H9 (cell line): ENCODE data around the gene FN3KRP. TPM values are rescaled to one million over a fixed set of nuclear protein-coding genes. Genes with fewer than 3 reads are reported as not detected.

ENCODE experiments used
- DNase-seq: peaks from one replicate; pipeline ENCODE4 v3.0.0-alpha.2; 2017
- H2AFZ ChIP-seq: one replicate; pipeline ENCODE4 v1.6.1; 2013; ENCODE audit warnings: mild to moderate bottlenecking, low read length, control low read depth, moderate library complexity
- H2AK5ac ChIP-seq: 2 replicates; pipeline ENCODE4 v1.6.1; 2013; ENCODE audit warnings: low read length, control low read depth, mixed read lengths; ENCODE audit not compliant: insufficient read length
- H2BK120ac ChIP-seq: one replicate; pipeline ENCODE4 v1.6.1; 2013; ENCODE audit warnings: low read depth, mild to moderate bottlenecking, low read length, control low read depth, inconsistent platforms; ENCODE audit not compliant: poor library complexity, severe bottlenecking
- H2BK12ac ChIP-seq: 2 replicates; pipeline ENCODE4 v1.6.1; 2013; ENCODE audit warnings: low read length, control low read depth, mixed read lengths, low read depth; ENCODE audit not compliant: insufficient read length
- H2BK15ac ChIP-seq: 2 replicates; pipeline ENCODE4 v1.6.1; 2013; ENCODE audit warnings: low read depth, low read length, control low read depth
- H2BK20ac ChIP-seq: one replicate; pipeline ENCODE4 v1.6.1; 2013; ENCODE audit warnings: low read depth, mild to moderate bottlenecking, low read length, control low read depth, inconsistent platforms; ENCODE audit not compliant: poor library complexity, severe bottlenecking
- H2BK5ac ChIP-seq: 2 replicates; pipeline ENCODE4 v1.6.1; 2013; ENCODE audit warnings: low read length, control low read depth, mixed read lengths; ENCODE audit not compliant: insufficient read length
- H3K14ac ChIP-seq: 2 replicates; pipeline ENCODE4 v1.6.1; 2013; ENCODE audit warnings: low read length, control low read depth; ENCODE audit not compliant: insufficient read depth
- H3K18ac ChIP-seq: 2 replicates; pipeline ENCODE4 v1.6.1; 2013; ENCODE audit warnings: low read depth, mild to moderate bottlenecking, mixed read lengths, low read length, control low read depth; ENCODE audit not compliant: insufficient read length
- H3K23ac ChIP-seq: 2 replicates; pipeline ENCODE4 v1.6.1; 2013; ENCODE audit warnings: low read length, control low read depth, mixed read lengths, low read depth; ENCODE audit not compliant: insufficient read length
- H3K23me2 ChIP-seq: 2 replicates; pipeline ENCODE4 v1.6.1; 2013; ENCODE audit warnings: low read depth, mild to moderate bottlenecking, mixed read lengths, low read length, control low read depth; ENCODE audit not compliant: insufficient read length, poor library complexity, severe bottlenecking
- H3K27ac ChIP-seq: 2 replicates; pipeline ENCODE4 v1.5.1; 2013; ENCODE audit warnings: low read length, control low read depth, mixed read lengths, low read depth; ENCODE audit not compliant: insufficient read length
- H3K27me3 ChIP-seq: 2 replicates; pipeline ENCODE4 v1.6.1; 2013; ENCODE audit warnings: low read length, control low read depth, inconsistent platforms; ENCODE audit not compliant: insufficient read depth
- H3K4ac ChIP-seq: 2 replicates; pipeline ENCODE4 v1.6.1; 2013; ENCODE audit warnings: low read depth, mild to moderate bottlenecking, control low read depth, inconsistent platforms, low read length, moderate library complexity
- H3K4me1 ChIP-seq: 2 replicates; pipeline ENCODE4 v1.6.1; 2013; ENCODE audit warnings: low read length, control low read depth, inconsistent platforms; ENCODE audit not compliant: insufficient read depth
- H3K4me2 ChIP-seq: 2 replicates; pipeline ENCODE4 v1.6.1; 2013; ENCODE audit warnings: low read length, control low read depth, mixed read lengths; ENCODE audit not compliant: insufficient read length, insufficient read depth
- H3K56ac ChIP-seq: 2 replicates; pipeline ENCODE4 v1.6.1; 2013; ENCODE audit warnings: low read depth, mild to moderate bottlenecking, mixed read lengths, low read length, control low read depth; ENCODE audit not compliant: insufficient read length
- H3K79me1 ChIP-seq: 2 replicates; pipeline ENCODE4 v1.6.1; 2013; ENCODE audit warnings: low read depth, mild to moderate bottlenecking, moderate library complexity, low read length, control low read depth, inconsistent platforms; ENCODE audit not compliant: insufficient read depth, poor library complexity, severe bottlenecking
- H3K79me2 ChIP-seq: 2 replicates; pipeline ENCODE4 v1.6.1; 2013; ENCODE audit warnings: low read length, control low read depth, inconsistent platforms; ENCODE audit not compliant: insufficient read depth
- H3K9ac ChIP-seq: 2 replicates; pipeline ENCODE4 v1.6.1; 2013; ENCODE audit warnings: low read length, control low read depth, mixed read lengths; ENCODE audit not compliant: insufficient read length; ENCODE audit errors: extremely low read depth
- H3K9me3 ChIP-seq: one replicate; pipeline ENCODE4 v1.6.1; 2013; ENCODE audit warnings: low read depth, low read length, inconsistent platforms; ENCODE audit not compliant: control insufficient read depth
- H3T11ph ChIP-seq: one replicate; pipeline ENCODE4 v1.6.1; 2013; ENCODE audit warnings: mild to moderate bottlenecking, low read length, control low read depth, inconsistent platforms
- H4K20me1 ChIP-seq: one replicate; pipeline ENCODE4 v1.6.1; 2013; ENCODE audit not compliant: control insufficient read depth, insufficient read length, insufficient read depth
- H4K5ac ChIP-seq: 2 replicates; pipeline ENCODE4 v1.6.1; 2013; ENCODE audit warnings: low read depth, mild to moderate bottlenecking, mixed read lengths, low read length, control low read depth; ENCODE audit not compliant: insufficient read length
- H4K8ac ChIP-seq: replicated peaks from 2 replicates; pipeline ENCODE4 v1.6.1; 2013; ENCODE audit warnings: low read length, control low read depth, mixed read lengths, low read depth; ENCODE audit not compliant: insufficient read length
- H4K91ac ChIP-seq: 2 replicates; pipeline ENCODE4 v1.6.1; 2013; ENCODE audit warnings: low read depth, mild to moderate bottlenecking, moderate library complexity, mixed read lengths, low read length, control low read depth; ENCODE audit not compliant: insufficient read length
- H3K27ac Mint-ChIP-seq, 3 experiments: 2 replicates in 2 of 3; 3 replicates in 1 of 3; pipeline ENCODE4 v1.8.0; 2020 to 2021; ENCODE audit warnings: mixed read lengths in 3 of 3, mild to moderate bottlenecking in 1 of 3, moderate library complexity in 1 of 3
- H3K27me3 Mint-ChIP-seq: 2 replicates; pipeline ENCODE4 v1.8.0; 2021; ENCODE audit warnings: low read depth, mild to moderate bottlenecking, moderate library complexity, mixed read lengths
- H3K36me3 Mint-ChIP-seq, 3 experiments: 2 replicates in 2 of 3; 3 replicates in 1 of 3; pipeline ENCODE4 v1.8.0; 2020 to 2021; ENCODE audit warnings: low read depth in 3 of 3, mixed read lengths in 3 of 3; ENCODE audit not compliant: insufficient read depth in 1 of 3
- H3K4me1 Mint-ChIP-seq, 2 experiments: 2 replicates each; pipeline ENCODE4 v1.8.0; 2020; ENCODE audit warnings: mixed read lengths in 2 of 2
- H3K4me3 Mint-ChIP-seq, 2 experiments: 2 replicates in 1 of 2; 3 replicates in 1 of 2; pipeline ENCODE4 v1.8.0; 2020 to 2021; ENCODE audit warnings: mild to moderate bottlenecking in 2 of 2, mixed read lengths in 2 of 2, moderate library complexity in 1 of 2
- H3K9me3 Mint-ChIP-seq, 2 experiments: 2 replicates in 1 of 2; 3 replicates in 1 of 2; pipeline ENCODE4 v1.8.0; 2020; ENCODE audit warnings: mild to moderate bottlenecking in 2 of 2, mixed read lengths in 2 of 2, moderate library complexity in 1 of 2
- CTCF ChIP-seq: fragments of 200-600 bp; sonication (generic); conservative IDR thresholded peaks from 3 replicates; pipeline ENCODE4 v1.8.0; 2021; ENCODE audit warnings: antibody characterized with exemption, mild to moderate bottlenecking
- WGBS: extraction: QIAGEN DNeasy Blood & Tissue Kit; methylation state at CpG from one replicate; pipeline ENCODE4 v1.1.7; 2013; ENCODE audit warnings: missing lambda C conversion rate, low lambda C conversion rate, mixed read lengths; ENCODE audit not compliant: insufficient read length; ENCODE audit errors: extremely low coverage; 5-methylcytosine and 5-hydroxymethylcytosine counted together
- total RNA-seq: library from RNA; stranded (reverse); gene quantifications from 2 replicates; pipeline ENCODE4 v1.2.1, GENCODE V29; 2021

FN3KRP gene
- total RNA-seq, 1 experiment from 2014 or later = 32.9 TPM

- Histone ChIP-seq H2BK15ac (no peak within 1 kb of the TSS), H3K56ac (no peak within 1 kb of the TSS), H2AK5ac (no peak within 1 kb of the TSS), H3K9me3 (no peaks in the 10 kb centered on the region), H4K91ac (no peak within 1 kb of the TSS), H2BK20ac (no peak within 1 kb of the TSS), H3K14ac (no peak within 1 kb of the TSS), H4K20me1 (no peaks in the 10 kb centered on the region), H2BK12ac (no peak within 1 kb of the TSS), H3K79me1 (no peaks in the 10 kb centered on the region), H3K4me2 (peak within 1 kb of the TSS; percentile 49), H3K4ac (no peak within 1 kb of the TSS), H3K4me1 (no peaks in the 10 kb centered on the region), H3K79me2 (no peaks in the 10 kb centered on the region), H4K8ac (no peak within 1 kb of the TSS), H3K9ac (no peak within 1 kb of the TSS), H3K27ac (no peak within 1 kb of the TSS), H2BK120ac (no peak within 1 kb of the TSS), H3T11ph (no peak within 1 kb of the TSS), H3K23me2 (peaks cover 7% of the 10 kb centered on the region), H3K18ac (no peak within 1 kb of the TSS), H2BK5ac (no peak within 1 kb of the TSS), H4K5ac (no peak within 1 kb of the TSS), H2AFZ (no peak within 1 kb of the TSS), H3K23ac (no peak within 1 kb of the TSS), H3K27me3 (peaks cover 15% of the 10 kb centered on the region; the same call in 1 of the 2 replicates)
- TF ChIP-seq CTCF = no peak
- peak; percentile 100 for DNase-seq
- Mint-ChIP-seq H3K4me1 (peaks cover 2 to 6% of the 10 kb centered on the region in 2 experiments; a peak in 2 of 4 replicates), H3K27ac (no peak within 1 kb of the TSS; a peak in 1 of 7 replicates), H3K27me3 (peaks cover 56% of the 10 kb centered on the region), H3K9me3 (peaks cover 13% of the 10 kb centered on the region in 2 experiments; a peak in 4 of 5 replicates), H3K4me3 (peak within 1 kb of the TSS; percentile 74 to 90), H3K36me3 (peaks cover 0 to 8% (median 7%) of the 10 kb centered on the region in 3 experiments; a peak in 5 of 7 replicates)
- WGBS = no CpG with 5 or more reads among the region's 112 CpGs
Measured at GRCh38 chr17:82698065-82698973, 18.2 kb upstream of the FN3KRP start, which contains the start of gene RAB40B. Gene RAB40B, minus strand, starts transcription at chr17:82698698. Its CDS starts 102 bp downstream, at chr17:82698596.
